HCT116 (cell line): ENCODE measurements around the gene NPTX1.

Experiments used
- CTCF ChIP-seq, 3 experiments: fragments of 200-600 bp in 1 of 3; sonication (generic) in 1 of 3; IDR thresholded peaks in 2 of 3; conservative IDR thresholded peaks in 1 of 3; 2 replicates each; pipeline ENCODE4 v1.5.1; 2012 to 2017; ENCODE audit warnings: low read depth in 2 of 3, low read length in 2 of 3, antibody characterized with exemption in 1 of 3, borderline replicate concordance in 1 of 3, control low read depth in 1 of 3, mild to moderate bottlenecking in 1 of 3, mixed read lengths in 1 of 3, mixed run types in 1 of 3, moderate library complexity in 1 of 3; ENCODE audit not compliant: insufficient read depth in 1 of 3
- EZH2 ChIP-seq: fragments of 200-600 bp; sonication (generic); IDR thresholded peaks from 2 replicates; pipeline ENCODE4 v1.6.1; 2017; ENCODE audit warnings: antibody characterized with exemption, mixed run types
- EZH2phosphoT487 ChIP-seq: fragments of 200-600 bp; IDR thresholded peaks from 2 replicates; pipeline ENCODE4 v1.6.1; 2018; ENCODE audit warnings: antibody characterized with exemption, borderline replicate concordance
- POLR2AphosphoS5 ChIP-seq: IDR thresholded peaks from 2 replicates; pipeline ENCODE4 v1.6.1; 2011; ENCODE audit warnings: mild to moderate bottlenecking, low read depth, low read length, moderate library complexity
- SP1 ChIP-seq: IDR thresholded peaks from 2 replicates; pipeline ENCODE4 v1.6.1; 2012; ENCODE audit warnings: low read depth

- TF ChIP-seq EZH2 (no peak), EZH2phosphoT487 (no peak), POLR2AphosphoS5 (no peak), SP1 (no peak), CTCF (IDR thresholded peaks at IDR 0.05 in 2 of 3, conservative IDR thresholded peaks at IDR 0.05 in 1 of 3; ENCODE audit: borderline replicate concordance in 1 of 3, insufficient read depth in 1 of 3, low read depth in 2 of 3, low read length in 2 of 3) (no peak)
Measured at GRCh38 chr17:80486692-80487091, 10.3 kb upstream of the NPTX1 start.
